H1 (cell line): ENCODE data around the gene KIF2B. TPM values are rescaled to one million over a fixed set of nuclear protein-coding genes. Genes with fewer than 3 reads are reported as not detected.

Source experiments
- SIN3A ChIP-seq, 2 experiments: IDR thresholded peaks in 1 of 2; conservative IDR thresholded peaks in 1 of 2; 2 replicates each; pipeline ENCODE4 v1.6.1; 2011 to 2012; ENCODE audit warnings: low read length in 2 of 2, improper control_type of control experiment in 1 of 2, low read depth in 1 of 2, mild to moderate bottlenecking in 1 of 2
- polyA plus RNA-seq, 7 experiments: library from polyadenylated mRNA; depleted of rRNA in 3 of 7; stranded (reverse) in 5 of 7; unstranded in 2 of 7; fragments of >200 nt in 5 of 7; fragments of 200-250 nt in 2 of 7; gene quantifications; 1 replicate in 5 of 7; 2 replicates in 1 of 7; 4 replicates in 1 of 7; pipeline versions ENCODE4 v1.2.1 to v1.2.3, GENCODE V29; 2011 to 2013; ENCODE audit warnings: missing spikeins in 2 of 7, mixed read lengths in 2 of 7
- total RNA-seq: library from RNA; stranded (reverse); fragmentation: NEBNext Ultra II Directional; extraction: Animal tissue kit (Norgen Biotek cat#: 25700); gene quantifications from 2 replicates; pipeline ENCODE4 v1.2.1, GENCODE V29; 2021
- TF ChIP-seq, protein P1 (sequence below): IDR thresholded peaks from 2 replicates; pipeline ENCODE4 v1.6.1; 2012; ENCODE audit warnings: inconsistent platforms

KIF2B gene
- total and polyA plus RNA-seq, 2 of the 8 experiments (the other 6 are each of a cell fraction or from before 2014, with no cell fraction given) = not detected

DNA sequence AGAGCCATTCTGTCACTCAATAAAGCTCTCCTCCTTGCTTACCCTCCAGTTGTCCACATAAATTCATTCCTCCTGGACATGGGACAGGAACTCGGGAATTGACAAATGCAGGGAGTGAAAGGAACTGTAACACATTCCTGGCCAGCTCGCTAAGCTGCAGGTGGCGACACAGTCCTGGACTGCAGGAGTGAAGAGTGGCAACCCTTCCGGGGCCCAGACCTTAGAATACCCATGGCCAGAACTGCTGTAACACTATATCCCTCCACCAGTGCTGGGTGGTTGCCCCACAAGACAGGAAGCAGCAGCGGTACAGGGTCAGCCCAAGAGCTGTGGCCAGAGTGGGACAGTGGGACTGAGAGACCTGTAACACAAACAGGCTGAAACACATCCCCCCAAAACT is 30.3 kb upstream of the KIF2B start (continued):
- TF ChIP-seq, protein P1, sequence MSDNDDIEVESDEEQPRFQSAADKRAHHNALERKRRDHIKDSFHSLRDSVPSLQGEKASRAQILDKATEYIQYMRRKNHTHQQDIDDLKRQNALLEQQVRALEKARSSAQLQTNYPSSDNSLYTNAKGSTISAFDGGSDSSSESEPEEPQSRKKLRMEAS = no peak
- TF ChIP-seq SIN3A (conservative IDR thresholded peaks at IDR 0.05 in 1 of 2, IDR thresholded peaks at IDR 0.05 in 1 of 2; ENCODE audit: low read depth in 1 of 2, low read length in 2 of 2) = no peak
